ENCODE data around the gene TRPC6.

The TRPC6 gene

GRCh38 chr11:101508370-101508769 lies 75.4 kb downstream of the TRPC6 start:
- no peak overlapping the region for H3K4me3 ChIP-seq (replicated peaks; ENCODE audit: insufficient read depth, low read length)
- no peaks in the 10 kb centered on the region for H3K27me3 ChIP-seq (ENCODE audit: insufficient read depth, poor library complexity, severe bottlenecking)
- TF ChIP-seq SPI1 (IDR thresholded peaks at IDR 0.05; ENCODE audit: borderline replicate concordance, low read depth): peak; percentile 10; the same call in 1 of the 2 replicates
- no peak for TF ChIP-seq GABPA (IDR thresholded peaks at IDR 0.05; ENCODE audit: low read depth)
- no peak for TF ChIP-seq CTCF (IDR thresholded peaks at IDR 0.05; ENCODE audit: insufficient read depth, low read length)
- DNase-seq (ENCODE audit: low read depth in 1 of 2, low spot score in 1 of 2): no peak
- no peak overlapping the region for H3K27ac ChIP-seq (replicated peaks)

- no peak overlapping the region for H3K4me3 ChIP-seq (replicated peaks; ENCODE audit: insufficient read depth, low read length)
- DNase-seq (ENCODE audit: low read depth in 1 of 2, low spot score in 1 of 2): no peak
- no peaks in the 10 kb centered on the region for H3K27me3 ChIP-seq (ENCODE audit: insufficient read depth, poor library complexity, severe bottlenecking)
- no peak overlapping the region for H3K27ac ChIP-seq (replicated peaks)
- TF ChIP-seq GABPA (IDR thresholded peaks at IDR 0.05; ENCODE audit: low read depth) (no peak), POLR2AphosphoS5 (IDR thresholded peaks at IDR 0.05; ENCODE audit: low read depth) (no peak), SPI1 (IDR thresholded peaks at IDR 0.05; ENCODE audit: borderline replicate concordance, low read depth) (no peak), CTCF (IDR thresholded peaks at IDR 0.05; ENCODE audit: insufficient read depth, low read length) (no peak)
- TF ChIP-seq, protein P1, sequence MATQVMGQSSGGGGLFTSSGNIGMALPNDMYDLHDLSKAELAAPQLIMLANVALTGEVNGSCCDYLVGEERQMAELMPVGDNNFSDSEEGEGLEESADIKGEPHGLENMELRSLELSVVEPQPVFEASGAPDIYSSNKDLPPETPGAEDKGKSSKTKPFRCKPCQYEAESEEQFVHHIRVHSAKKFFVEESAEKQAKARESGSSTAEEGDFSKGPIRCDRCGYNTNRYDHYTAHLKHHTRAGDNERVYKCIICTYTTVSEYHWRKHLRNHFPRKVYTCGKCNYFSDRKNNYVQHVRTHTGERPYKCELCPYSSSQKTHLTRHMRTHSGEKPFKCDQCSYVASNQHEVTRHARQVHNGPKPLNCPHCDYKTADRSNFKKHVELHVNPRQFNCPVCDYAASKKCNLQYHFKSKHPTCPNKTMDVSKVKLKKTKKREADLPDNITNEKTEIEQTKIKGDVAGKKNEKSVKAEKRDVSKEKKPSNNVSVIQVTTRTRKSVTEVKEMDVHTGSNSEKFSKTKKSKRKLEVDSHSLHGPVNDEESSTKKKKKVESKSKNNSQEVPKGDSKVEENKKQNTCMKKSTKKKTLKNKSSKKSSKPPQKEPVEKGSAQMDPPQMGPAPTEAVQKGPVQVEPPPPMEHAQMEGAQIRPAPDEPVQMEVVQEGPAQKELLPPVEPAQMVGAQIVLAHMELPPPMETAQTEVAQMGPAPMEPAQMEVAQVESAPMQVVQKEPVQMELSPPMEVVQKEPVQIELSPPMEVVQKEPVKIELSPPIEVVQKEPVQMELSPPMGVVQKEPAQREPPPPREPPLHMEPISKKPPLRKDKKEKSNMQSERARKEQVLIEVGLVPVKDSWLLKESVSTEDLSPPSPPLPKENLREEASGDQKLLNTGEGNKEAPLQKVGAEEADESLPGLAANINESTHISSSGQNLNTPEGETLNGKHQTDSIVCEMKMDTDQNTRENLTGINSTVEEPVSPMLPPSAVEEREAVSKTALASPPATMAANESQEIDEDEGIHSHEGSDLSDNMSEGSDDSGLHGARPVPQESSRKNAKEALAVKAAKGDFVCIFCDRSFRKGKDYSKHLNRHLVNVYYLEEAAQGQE (IDR thresholded peaks at IDR 0.05; ENCODE audit: insufficient replicate concordance, low read depth): no peak
Observed at GRCh38 chr11:101498891-101499290, 84.9 kb downstream of the TRPC6 start.

- no peaks in the 10 kb centered on the region for H3K27me3 ChIP-seq (ENCODE audit: insufficient read depth, poor library complexity, severe bottlenecking)
- TF ChIP-seq POLR2AphosphoS5 (IDR thresholded peaks at IDR 0.05; ENCODE audit: low read depth): no peak
- H3K4me3 ChIP-seq (replicated peaks; ENCODE audit: insufficient read depth, low read length): no peak overlapping the region
- no peak for DNase-seq (ENCODE audit: low read depth in 1 of 2, low spot score in 1 of 2)
- H3K27ac ChIP-seq (replicated peaks): no peak overlapping the region
Observed at GRCh38 chr11:101497291-101497690, 86.5 kb downstream of the TRPC6 start.

DNA sequence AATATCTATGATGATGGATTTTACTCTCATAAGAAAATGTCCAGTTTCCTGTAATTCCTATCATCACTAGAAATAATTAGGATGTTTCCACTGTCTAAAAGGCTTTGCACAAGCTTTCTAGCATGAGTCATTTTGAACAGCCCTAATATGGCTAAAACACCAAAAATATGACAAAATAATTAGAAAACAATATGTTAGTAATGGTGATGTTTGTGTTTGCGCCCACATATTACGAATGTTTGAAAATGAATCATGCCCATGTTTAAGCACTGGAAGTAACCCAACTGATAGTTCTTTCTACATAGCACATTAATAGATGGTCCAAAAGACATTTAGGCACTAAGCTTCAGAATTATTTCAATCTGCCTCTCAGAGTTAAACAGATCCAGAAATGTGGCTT lies 96.0 kb downstream of the TRPC6 start:
- H3K27me3 ChIP-seq (ENCODE audit: insufficient read depth, poor library complexity, severe bottlenecking): no peaks in the 10 kb centered on the region
- DNase-seq (ENCODE audit: low read depth in 1 of 2, low spot score in 1 of 2): no peak
- TF ChIP-seq CTCF (IDR thresholded peaks at IDR 0.05; ENCODE audit: insufficient read depth, low read length): no peak
- TF ChIP-seq, protein P1 (IDR thresholded peaks at IDR 0.05; ENCODE audit: insufficient replicate concordance, low read depth): no peak
- no peak for TF ChIP-seq GABPA (IDR thresholded peaks at IDR 0.05; ENCODE audit: low read depth)
- no peak for TF ChIP-seq SPI1 (IDR thresholded peaks at IDR 0.05; ENCODE audit: borderline replicate concordance, low read depth)
- no peak for TF ChIP-seq POLR2AphosphoS5 (IDR thresholded peaks at IDR 0.05; ENCODE audit: low read depth)
- H3K4me3 ChIP-seq (replicated peaks; ENCODE audit: insufficient read depth, low read length): no peak overlapping the region
- no peak overlapping the region for H3K27ac ChIP-seq (replicated peaks)

Measured in HL-60 (cell line).